HG02678 (cell line): ENCODE measurements around the gene IRF4.
A peak's percentile ranks its signal among the peaks of the same experiment; 100 is the strongest.

Source experiments
- ATAC-seq: cut with Tn5 transposase; IDR thresholded peaks from one replicate; pipeline ENCODE4 v1.9.1; 2021; ENCODE audit warnings: mild to moderate bottlenecking, moderate library complexity; ENCODE audit not compliant: unreplicated experiment

The IRF4 gene

GRCh38 chr6:379410-380181, 12.0 kb upstream of the IRF4 start:
- peak; percentile 64 for ATAC-seq

DNA sequence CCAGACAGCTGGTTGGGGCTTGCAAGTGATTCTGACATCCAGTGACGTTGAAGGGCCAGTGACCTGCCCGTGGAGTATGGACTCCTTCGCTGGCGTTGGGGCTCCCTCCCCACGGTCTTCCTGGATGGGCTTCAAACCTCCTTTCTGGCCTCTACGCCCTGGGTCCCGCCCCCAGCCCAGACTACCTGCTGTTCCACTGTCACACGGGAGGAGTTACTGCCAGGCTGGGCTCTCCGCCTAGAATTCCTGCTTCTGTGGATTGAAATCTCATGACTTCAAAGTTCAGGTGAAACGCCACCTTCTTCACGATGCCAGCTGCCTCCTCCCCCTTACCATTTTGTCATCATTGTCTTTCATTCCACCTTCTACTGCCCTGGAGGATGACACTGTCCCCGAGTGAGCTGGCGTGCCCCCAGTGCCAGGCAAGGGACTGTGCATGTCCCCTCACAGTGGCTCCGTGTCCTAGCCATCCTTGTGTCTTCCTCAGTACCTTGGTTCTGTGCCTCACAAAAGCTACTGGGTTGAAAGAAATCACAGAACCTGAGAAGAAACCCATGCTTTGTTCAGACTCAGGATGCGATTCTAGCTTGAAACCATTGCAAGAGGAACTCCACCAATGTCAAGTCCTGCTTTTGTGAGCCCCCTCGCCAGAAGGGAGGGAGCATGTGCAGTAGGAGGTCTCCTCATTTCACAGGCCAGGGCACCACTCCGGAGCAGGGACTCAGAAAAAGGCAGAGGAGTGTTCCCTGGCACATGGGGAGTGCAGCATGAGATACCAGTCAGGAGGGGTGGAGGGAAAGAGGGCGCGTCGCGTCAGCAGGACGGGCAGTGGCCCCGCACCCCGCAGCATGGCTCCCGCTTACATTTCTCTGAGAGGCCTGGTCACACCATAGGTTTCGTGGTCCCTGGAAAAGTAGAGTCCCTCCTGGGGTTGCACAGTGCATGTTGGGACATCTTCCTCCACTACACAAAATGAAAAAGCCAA, 11.0 kb upstream of the IRF4 start:
- ATAC-seq: no peak

- ATAC-seq: no peak
Measured at GRCh38 chr6:381742-382461, 9.7 kb upstream of the IRF4 start.

- no peak for ATAC-seq
Measured at GRCh38 chr6:382883-383810, 8.4 kb upstream of the IRF4 start.

DNA sequence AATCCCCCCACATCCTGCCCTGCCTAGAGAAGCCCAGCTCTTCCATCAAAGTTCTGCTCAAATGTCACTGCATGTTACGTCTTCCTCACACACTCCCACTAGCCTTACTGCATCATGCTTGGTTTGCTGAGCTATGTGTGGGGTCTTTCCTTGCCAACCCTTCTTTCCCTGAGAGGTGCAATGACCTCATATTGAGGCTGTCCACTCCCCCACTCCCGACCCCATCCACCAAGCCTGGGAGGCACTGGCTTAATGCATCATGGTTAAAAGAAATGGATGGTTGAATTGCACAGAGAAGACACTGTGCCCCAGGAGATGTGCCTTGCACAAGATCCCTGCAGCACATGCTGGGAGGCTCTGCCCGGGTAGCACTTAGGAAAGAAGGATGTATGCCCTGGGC, 7.7 kb upstream of the IRF4 start:
- ATAC-seq: no peak

- no peak for ATAC-seq
Measured at GRCh38 chr6:384898-385297, 6.7 kb upstream of the IRF4 start.

- no peak for ATAC-seq
Measured at GRCh38 chr6:385614-386013, 5.9 kb upstream of the IRF4 start.

DNA sequence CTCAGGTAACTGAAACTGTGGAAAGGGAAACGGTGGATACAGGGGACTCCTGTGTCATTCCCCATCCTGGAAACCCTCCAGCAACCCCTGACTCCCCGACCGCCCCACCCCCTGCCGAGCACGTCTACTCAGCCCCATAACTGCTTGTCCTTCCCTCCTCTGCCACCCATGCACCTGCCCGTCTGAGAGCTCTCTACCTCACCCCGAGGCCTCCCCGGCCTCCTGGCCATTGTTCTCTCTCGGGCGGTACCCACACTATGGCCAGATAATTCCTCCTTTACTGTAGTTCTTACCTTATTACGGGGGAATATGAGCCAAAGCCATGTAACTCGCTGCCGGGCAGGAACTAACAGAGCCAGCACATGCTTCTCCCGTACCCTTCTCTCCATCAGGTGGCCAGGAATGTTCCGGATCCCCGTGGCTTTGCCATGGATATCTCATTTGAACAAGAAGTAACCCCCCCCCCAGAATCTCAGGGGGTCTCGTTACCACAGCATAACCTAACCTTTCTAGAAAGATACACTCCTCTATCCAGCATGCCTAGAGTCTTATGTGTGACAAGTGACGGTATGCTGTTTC, 4.8 kb upstream of the IRF4 start:
- ATAC-seq: no peak

DNA sequence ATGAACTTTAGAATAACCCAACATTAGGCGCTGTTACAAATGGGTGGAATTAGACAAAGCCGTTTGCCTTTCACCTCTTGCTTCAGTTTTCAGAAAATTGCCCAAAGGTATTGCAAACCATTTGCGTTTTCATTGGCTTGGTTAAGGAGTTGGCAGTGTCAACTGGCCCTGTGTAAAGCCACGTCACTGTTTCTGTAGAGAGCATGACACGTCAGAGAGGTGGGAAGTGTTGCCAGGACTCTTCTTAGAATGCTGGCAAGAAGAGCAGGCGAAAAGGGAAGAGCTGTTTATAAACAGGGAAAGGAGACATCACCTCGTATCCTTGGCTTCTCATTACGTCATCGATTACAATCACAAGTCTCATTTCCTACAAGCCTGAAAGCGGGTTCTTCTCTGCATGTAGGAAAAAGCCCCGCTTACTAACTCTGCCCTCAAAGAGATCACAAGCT, 4.2 kb upstream of the IRF4 start:
- no peak for ATAC-seq

DNA sequence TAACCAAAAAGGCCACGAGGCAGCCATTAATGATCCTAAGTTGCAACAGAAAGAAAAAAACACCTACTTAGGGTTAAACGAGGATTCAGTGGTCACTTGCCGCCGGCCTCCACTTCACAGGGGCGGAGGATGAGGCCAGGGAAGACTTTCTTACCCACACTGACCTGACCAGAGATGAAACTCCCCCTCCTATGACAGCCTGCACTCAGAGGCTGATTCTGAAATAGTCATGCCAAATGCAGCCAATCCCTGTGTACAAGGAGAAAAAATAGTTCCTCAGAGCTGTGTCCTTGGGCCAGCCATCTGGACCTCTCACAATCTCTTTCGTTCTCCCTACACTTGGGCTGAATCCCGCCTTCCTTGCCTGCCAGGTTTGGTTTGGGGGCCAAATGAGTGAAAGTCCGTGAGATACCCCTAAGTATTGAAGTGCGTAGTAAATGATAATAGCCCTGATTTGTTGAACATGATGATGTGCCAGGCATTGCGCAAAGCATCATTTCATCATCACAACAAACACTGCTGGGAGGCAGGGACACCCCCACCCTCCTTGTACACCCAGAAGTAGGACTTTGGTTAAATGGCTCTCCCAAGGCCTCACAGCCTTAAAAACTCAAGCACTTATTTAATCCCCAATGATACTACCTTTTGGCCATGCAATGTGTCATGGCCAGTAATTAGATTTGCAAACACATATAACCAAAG, 3.2 kb upstream of the IRF4 start:
- ATAC-seq: no peak

GRCh38 chr6:389143-389542, 2.4 kb upstream of the IRF4 start:
- ATAC-seq: no peak

GRCh38 chr6:389622-390021, 1.9 kb upstream of the IRF4 start:
- ATAC-seq: peak; percentile 38

DNA sequence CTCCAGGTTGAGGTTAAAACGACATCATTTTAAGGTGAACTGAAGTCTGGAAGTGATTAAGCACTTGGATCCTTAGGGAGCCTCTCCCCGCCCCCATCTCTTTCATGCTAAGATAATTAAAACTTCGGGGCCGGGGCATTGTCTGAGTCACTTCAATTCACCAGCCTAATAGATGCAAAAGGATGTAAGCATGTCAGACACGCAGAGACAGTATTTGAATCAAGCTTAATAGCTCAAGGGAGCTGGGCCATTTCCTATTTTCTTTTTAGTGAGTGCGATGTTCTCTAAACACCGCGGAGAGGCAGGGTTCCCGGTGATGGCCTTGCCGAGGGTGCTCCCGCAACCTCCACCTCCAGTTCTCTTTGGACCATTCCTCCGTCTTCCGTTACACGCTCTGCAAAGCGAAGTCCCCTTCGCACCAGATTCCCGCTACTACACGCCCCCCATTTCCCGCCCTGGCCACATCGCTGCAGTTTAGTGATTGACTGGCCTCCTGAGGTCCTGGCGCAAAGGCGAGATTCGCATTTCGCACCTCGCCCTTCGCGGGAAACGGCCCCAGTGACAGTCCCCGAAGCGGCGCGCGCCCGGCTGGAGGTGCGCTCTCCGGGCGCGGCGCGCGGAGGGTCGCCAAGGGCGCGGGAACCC, 516 bp upstream of the IRF4 start:
- ATAC-seq: peak; percentile 16

DNA sequence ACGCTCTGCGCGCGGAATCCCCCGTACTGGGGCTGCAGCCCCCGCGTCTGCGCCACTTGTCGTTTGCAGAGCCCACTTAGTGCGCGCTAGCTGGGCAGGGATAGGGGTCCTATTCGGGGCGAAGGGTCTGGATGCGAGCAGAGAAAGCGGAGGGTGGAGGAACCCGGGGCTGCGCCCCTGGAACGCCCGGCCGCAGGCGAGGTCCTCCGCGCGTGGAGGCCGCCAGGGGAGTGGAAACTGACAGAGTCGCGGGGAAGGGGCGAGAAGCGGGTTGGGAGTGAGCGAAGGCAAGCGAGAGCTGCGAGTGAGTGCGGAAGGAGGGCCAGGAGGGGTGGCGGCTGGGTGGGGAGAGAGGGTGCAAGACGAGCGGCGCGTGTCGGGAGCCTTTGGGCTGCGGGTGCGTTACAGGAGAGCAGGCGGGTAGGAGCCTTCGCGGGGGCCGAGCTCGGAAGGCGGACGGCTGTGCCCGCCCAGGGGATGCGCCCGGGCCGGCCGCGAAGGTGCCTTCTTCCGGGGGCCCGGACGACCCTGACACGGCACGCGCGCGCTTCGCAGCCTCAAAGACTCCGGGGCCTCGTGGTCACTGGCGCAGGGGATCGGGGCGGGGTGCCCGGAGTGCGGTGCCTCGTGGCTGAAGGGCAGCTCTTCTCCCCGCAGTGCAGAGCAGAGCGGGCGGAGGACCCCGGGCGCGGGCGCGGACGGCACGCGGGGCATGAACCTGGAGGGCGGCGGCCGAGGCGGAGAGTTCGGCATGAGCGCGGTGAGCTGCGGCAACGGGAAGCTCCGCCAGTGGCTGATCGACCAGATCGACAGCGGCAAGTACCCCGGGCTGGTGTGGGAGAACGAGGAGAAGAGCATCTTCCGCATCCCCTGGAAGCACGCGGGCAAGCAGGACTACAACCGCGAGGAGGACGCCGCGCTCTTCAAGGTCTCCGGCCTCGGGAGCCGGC, 1.2 kb downstream of the IRF4 start:
- ATAC-seq: no peak

DNA sequence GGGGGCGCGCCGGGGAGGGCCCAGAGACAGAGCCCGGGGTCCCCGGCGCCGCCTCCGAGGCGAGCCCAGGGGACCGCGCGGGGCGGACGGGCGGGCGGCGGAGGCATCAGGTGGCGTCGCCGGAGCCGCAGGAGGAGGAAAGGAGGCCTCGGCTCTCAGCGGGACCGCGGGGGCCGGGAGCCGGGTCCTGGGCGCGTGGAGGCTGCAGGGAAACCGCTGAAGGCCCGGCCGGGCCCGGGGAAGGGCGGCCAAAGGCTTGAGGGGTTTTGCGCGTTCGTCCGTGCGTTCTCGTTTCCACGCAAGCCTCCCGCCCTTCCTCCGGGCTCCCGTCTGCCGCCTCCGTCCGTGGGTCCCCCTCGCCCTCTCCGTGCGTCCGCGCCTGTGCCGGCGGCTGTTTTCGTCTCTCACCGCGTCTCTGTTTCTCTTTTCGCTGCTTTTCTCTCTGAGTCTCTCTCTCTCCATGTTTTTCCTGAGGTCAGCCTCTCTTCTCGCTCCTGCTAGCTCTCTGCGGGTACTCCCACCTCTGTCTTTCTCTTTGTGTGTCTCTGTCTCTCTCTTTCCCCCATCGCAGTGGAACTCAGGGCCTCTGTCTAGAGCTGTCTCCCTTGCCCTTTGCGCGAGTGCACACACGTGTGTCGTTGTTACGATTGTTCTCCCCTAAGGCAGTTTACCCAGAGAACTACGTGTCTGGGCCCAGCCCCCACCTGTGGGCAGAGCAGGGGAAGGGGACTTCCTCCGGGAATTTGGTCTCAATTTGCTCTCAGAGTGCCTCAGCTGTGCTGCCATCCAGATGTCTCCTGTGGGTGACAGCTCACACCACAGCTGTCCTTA, 2.1 kb downstream of the IRF4 start:
- no peak for ATAC-seq

GRCh38 chr6:394641-395289, 3.2 kb downstream of the IRF4 start:
- no peak for ATAC-seq
